ENCODE measurements around the gene BMF.
A peak's percentile ranks its signal among the peaks of the same experiment; 100 is the strongest.
"Not testable (repeated sequence)": the region's sequence is repeated elsewhere in the genome, so short reads cannot be mapped to it uniquely, and the experiment has no call there.

The BMF gene

GRCh38 chr15:40108855-40109735 is at the start of gene BMF:
Gene BMF (minus strand): TSS chr15:40108879. CDS start chr15:40106086, 2,793 bp downstream.
- DNase-seq = peak; percentile 97

GRCh38 chr15:40157778-40158447 is 49.2 kb upstream of the BMF start:
- DNase-seq = no peak

GRCh38 chr15:40155270-40155910 is 46.7 kb upstream of the BMF start:
- DNase-seq = no peak

- not testable (repeated sequence) for DNase-seq
Observed at GRCh38 chr15:40154821-40155220, 46.1 kb upstream of the BMF start.

- DNase-seq = no peak
Observed at GRCh38 chr15:40151991-40152390, 43.3 kb upstream of the BMF start.

GRCh38 chr15:40151499-40151898 is 42.8 kb upstream of the BMF start:
- no peak for DNase-seq

- no peak for DNase-seq
Observed at GRCh38 chr15:40150163-40150925, 41.7 kb upstream of the BMF start.

GRCh38 chr15:40149339-40149738 is 40.7 kb upstream of the BMF start:
- no peak for DNase-seq

GRCh38 chr15:40146037-40146436 is 37.4 kb upstream of the BMF start:
- DNase-seq = no peak

GRCh38 chr15:40142428-40142827 is 33.7 kb upstream of the BMF start:
- no peak for DNase-seq

GRCh38 chr15:40138201-40138570 is 29.5 kb upstream of the BMF start:
- DNase-seq = not testable (repeated sequence)

GRCh38 chr15:40137303-40138200 is 28.9 kb upstream of the BMF start:
- no peak for DNase-seq

- DNase-seq = no peak
Observed at GRCh38 chr15:40136470-40137302, 28.0 kb upstream of the BMF start.

GRCh38 chr15:40135846-40136450 is 27.3 kb upstream of the BMF start:
- DNase-seq = not testable (repeated sequence)

GRCh38 chr15:40134885-40135284 is 26.2 kb upstream of the BMF start:
- no peak for DNase-seq

- DNase-seq = no peak
Observed at GRCh38 chr15:40133544-40133943, 24.9 kb upstream of the BMF start.

- no peak for DNase-seq
Observed at GRCh38 chr15:40130799-40131502, 22.3 kb upstream of the BMF start.

- DNase-seq = no peak
Observed at GRCh38 chr15:40130118-40130517, 21.4 kb upstream of the BMF start.

GRCh38 chr15:40128766-40129660 is 20.3 kb upstream of the BMF start:
- no peak for DNase-seq

Data from GDM1 (cell line).